Testis (tissue), 2 donors: ENCODE measurements around the gene PPT2.

Experiments used
- CTCF ChIP-seq, 3 experiments: fragments of 450-650 bp in 2 of 3; fragments of 200-600 bp in 1 of 3; sonication (generic) in 1 of 3; IDR thresholded peaks; one replicate each; pipeline ENCODE4 v1.5.1; 2016 to 2019; ENCODE audit warnings: antibody characterized with exemption in 3 of 3, mild to moderate bottlenecking in 2 of 3, moderate library complexity in 1 of 3
- POLR2A ChIP-seq: fragments of 450-650 bp; IDR thresholded peaks from one replicate; pipeline ENCODE4 v1.6.1; 2017; ENCODE audit warnings: antibody characterized with exemption, mild to moderate bottlenecking, moderate library complexity

DNA sequence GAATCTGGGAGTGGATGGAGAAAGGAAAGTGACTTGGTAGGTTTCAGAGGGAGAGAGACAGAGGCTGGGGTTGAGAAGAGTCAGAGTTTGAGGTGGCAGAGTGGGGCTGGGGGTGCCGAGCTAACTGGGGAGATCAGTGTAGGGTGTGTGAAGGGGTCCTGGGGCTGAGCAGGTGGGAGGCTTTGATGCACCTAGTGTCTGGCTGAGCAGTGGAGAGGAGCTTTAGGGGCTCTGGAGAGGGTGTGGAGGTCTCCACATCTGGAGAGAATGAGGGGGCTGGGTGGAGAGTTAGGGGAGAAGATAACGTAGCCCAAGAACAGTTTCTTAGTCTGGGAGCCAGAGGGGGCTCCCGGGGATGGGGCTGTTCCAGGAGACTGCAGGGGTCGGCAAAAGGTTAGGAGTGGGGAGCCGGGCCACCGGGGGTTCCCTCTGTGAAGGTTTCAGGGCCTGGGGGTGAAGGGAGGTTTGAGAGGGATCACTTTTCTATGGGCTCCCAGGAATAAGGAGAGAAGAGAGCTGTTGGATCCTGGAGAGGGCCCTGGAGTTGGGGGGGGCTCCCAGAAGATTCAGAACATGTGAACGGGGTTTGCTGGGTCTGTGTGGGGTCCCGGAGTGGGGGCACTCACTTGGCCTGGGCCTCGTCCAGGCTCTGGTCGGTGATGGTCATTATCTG lies 35.3 kb downstream of the PPT2 start:
- TF ChIP-seq CTCF (IDR thresholded peaks at IDR 0.05) (no peak), POLR2A (no peak)
